Ovary (tissue), 3 donors: Measurements from ENCODE around the gene MANEAL.

ENCODE experiments used
- EP300 ChIP-seq: sonication (generic); formaldehyde crosslinking; IDR thresholded peaks from one replicate; pipeline ENCODE4 v1.6.1; 2017; ENCODE audit warnings: antibody characterized with exemption
- TF ChIP-seq, protein P1 (sequence below), 3 donors: fragments of 450-650 bp in 2 of 3; fragments of 200-600 bp in 1 of 3; IDR thresholded peaks; one replicate each; pipeline versions ENCODE4 v1.5.1 to v1.8.0; 2016 to 2022; ENCODE audit warnings: antibody characterized with exemption in 3 of 3, mild to moderate bottlenecking in 1 of 3
- donor health status: DM: no; HTN: no; CAD: no.

DNA sequence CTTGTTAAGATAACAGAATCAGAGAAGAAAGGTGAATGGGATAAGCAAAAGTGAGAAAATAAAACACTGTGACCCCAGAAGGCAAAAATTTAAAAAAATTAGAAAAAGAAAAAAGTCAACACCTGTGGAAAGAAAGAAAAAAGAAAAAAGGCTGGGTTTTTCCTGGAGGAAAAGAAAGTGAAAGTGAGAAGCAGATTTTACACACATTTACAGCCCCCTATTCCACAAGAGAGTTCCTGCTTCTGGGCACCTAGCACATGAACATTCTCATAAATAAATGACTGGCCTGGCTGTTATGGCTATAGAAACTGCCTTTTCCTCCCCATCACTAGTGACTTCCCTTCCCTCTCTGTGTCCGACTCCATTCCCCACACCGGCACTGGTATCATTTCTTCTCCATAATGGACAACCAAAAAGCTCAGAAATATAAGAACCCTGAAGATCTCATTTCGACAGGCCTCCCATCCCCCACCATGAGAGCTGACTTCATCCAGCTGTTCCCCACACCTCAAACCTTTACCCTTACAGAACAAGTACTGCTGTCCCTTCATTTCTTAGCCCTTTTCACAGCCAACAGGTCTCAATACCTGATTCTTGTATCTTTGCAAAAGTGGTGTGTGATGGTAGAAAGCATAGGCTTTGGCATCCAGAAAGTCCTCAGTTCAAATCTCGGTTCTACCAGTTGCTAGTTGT lies 53.1 kb downstream of the MANEAL start:
- TF ChIP-seq, protein P1, sequence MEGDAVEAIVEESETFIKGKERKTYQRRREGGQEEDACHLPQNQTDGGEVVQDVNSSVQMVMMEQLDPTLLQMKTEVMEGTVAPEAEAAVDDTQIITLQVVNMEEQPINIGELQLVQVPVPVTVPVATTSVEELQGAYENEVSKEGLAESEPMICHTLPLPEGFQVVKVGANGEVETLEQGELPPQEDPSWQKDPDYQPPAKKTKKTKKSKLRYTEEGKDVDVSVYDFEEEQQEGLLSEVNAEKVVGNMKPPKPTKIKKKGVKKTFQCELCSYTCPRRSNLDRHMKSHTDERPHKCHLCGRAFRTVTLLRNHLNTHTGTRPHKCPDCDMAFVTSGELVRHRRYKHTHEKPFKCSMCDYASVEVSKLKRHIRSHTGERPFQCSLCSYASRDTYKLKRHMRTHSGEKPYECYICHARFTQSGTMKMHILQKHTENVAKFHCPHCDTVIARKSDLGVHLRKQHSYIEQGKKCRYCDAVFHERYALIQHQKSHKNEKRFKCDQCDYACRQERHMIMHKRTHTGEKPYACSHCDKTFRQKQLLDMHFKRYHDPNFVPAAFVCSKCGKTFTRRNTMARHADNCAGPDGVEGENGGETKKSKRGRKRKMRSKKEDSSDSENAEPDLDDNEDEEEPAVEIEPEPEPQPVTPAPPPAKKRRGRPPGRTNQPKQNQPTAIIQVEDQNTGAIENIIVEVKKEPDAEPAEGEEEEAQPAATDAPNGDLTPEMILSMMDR (IDR thresholded peaks at IDR 0.05), result no peak
- no peak for TF ChIP-seq EP300
